Testis (tissue), 2 donors: ENCODE results near the gene OPCML.

ENCODE experiments used
- CTCF ChIP-seq, 3 experiments: fragments of 450-650 bp in 2 of 3; fragments of 200-600 bp in 1 of 3; sonication (generic) in 1 of 3; IDR thresholded peaks; one replicate each; pipeline ENCODE4 v1.5.1; 2016 to 2019; ENCODE audit warnings: antibody characterized with exemption in 3 of 3, mild to moderate bottlenecking in 2 of 3, moderate library complexity in 1 of 3
- POLR2A ChIP-seq: fragments of 450-650 bp; IDR thresholded peaks from one replicate; pipeline ENCODE4 v1.6.1; 2017; ENCODE audit warnings: antibody characterized with exemption, mild to moderate bottlenecking, moderate library complexity

- TF ChIP-seq CTCF (IDR thresholded peaks at IDR 0.05) = no peak
- TF ChIP-seq POLR2A = no peak
Observed at GRCh38 chr11:132579634-132580327, 952.5 kb downstream of the OPCML start.
